ENCODE measurements around the gene ZDHHC5. TPM values are rescaled to one million over a fixed set of nuclear protein-coding genes. Genes with fewer than 3 reads are reported as not detected.

The ZDHHC5 gene
- polyA plus RNA-seq, 2 of the 4 experiments (the other 2 are of a cell fraction), result 44.1 to 63.8 TPM

DNA sequence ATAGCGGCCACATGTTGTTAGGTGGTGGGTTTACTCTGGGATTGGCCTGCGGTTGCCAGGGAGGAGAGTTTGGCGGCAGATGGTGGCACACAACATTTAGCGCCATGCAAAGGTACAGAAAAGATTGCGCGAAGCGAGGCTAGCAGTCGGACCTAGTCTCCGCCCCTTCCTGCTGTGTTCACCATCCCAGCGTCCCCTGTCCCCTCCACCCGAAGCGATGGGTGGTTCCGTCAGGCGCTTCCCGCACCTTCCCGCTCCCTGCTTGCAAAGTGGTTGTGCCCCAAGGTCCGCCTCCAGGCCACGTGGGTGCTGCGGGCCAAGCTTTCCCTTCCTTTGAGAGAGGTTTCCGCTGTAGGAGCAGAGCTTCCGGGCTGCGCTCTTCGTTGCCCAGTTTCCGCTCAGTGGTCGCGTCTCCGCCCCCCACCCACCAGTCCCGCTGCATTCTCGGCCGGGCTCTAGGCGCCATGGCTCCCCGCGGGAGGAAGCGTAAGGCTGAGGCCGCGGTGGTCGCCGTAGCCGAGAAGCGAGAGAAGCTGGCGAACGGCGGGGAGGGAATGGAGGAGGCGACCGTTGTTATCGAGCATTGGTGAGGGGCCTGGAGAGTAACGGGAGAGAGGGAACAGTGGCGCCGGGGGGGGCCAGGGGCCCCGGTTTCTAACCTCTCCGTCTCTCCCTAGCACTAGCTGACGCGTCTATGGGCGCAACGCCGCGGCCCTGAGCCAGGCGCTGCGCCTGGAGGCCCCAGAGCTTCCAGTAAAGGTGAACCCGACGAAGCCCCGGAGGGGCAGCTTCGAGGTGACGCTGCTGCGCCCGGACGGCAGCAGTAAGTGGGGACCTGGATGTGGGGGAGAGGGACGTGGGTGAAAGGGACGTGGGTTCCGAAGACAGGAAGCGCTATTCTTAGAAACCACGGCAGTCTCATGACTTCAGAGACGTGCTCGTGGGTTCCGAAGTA lies 73.5 kb downstream of the ZDHHC5 start, which contains the start of gene SELENOH:
TSS of gene SELENOH (plus strand) at position 360 of the 955 bp plus-strand sequence. CDS start at position 465, 105 bp downstream.
- CTCF ChIA-PET, result interaction anchor here (0.6 to 2.9 kb wide), 4 partner anchors 10 to 60 kb away, joined by 3 to 24 read pairs (median 12); partner anchors contain the start of gene BTBD18
- DNase-seq (ENCODE audit: low read depth in 1 of 2, low spot score in 1 of 2), result peak; percentile 94 to 98
- H3K4me2 ChIP-seq, result peak within 1 kb of the TSS; percentile 88
- ATAC-seq, result peak; percentile 97 to 98
- 2% methylated on average over 45 of the region's 75 CpGs for WGBS (ENCODE audit: missing lambda C conversion rate)
- no peaks in the 10 kb centered on the region for H3K9me3 ChIP-seq
- POLR2A ChIA-PET, result interaction anchor here (0.6 to 2.3 kb wide), 18 partner anchors 10 to 416 kb away, joined by 3 to 23 read pairs (median 4); partner anchors contain the start of genes BTBD18, CTNND1, MED19 and SSRP1
- H3K27ac ChIP-seq, result peak within 1 kb of the TSS; percentile 90 to 95
- peak within 1 kb of the TSS; percentile 88 for H3K4me3 ChIP-seq
- peaks cover 14% of the 10 kb centered on the region for H3K4me1 ChIP-seq
- FAIRE-seq, result peak; percentile 73
- TF ChIP-seq KDM1A (IDR thresholded peaks at IDR 0.05; ENCODE audit: low read depth) (no peak), HDAC2 (IDR thresholded peaks at IDR 0.05) (0 out of 2 replicates have a peak, but pooled peaks have one; percentile 35), RFX5 (IDR thresholded peaks at IDR 0.05) (peak; percentile 92), CHD2 (IDR thresholded peaks at IDR 0.05; ENCODE audit: low read length, partially characterized antibody) (peak; percentile 33), FOSB (CRISPR knock-in tag; IDR thresholded peaks at IDR 0.05) (peak; percentile 84), MYC (IDR thresholded peaks at IDR 0.05; ENCODE audit: borderline replicate concordance, low read length) (peak; percentile 98), EHF (CRISPR knock-in tag; IDR thresholded peaks at IDR 0.05) (no peak), ZFP36 (IDR thresholded peaks at IDR 0.05; ENCODE audit: borderline replicate concordance, partially characterized antibody) (no peak), FOXS1 (CRISPR knock-in tag; IDR thresholded peaks at IDR 0.05) (no peak), GATA3 (IDR thresholded peaks at IDR 0.05; ENCODE audit: borderline replicate concordance) (peak; percentile 76), FOSL2 (IDR thresholded peaks at IDR 0.05) (no peak), FOSL2 (CRISPR knock-in tag; IDR thresholded peaks at IDR 0.05) (0 out of 2 replicates have a peak, but pooled peaks have one; percentile 17), POLR2A (IDR thresholded peaks at IDR 0.05; ENCODE audit: low read length) (peak; percentile 53), TP53 (CRISPR knock-in tag; IDR thresholded peaks at IDR 0.05) (no peak), RAD21 (conservative IDR thresholded peaks at IDR 0.05 in 1 of 2, IDR thresholded peaks at IDR 0.05 in 1 of 2) (peak in 1 of 2 experiments; percentile 18; a peak in 2 of 5 replicates), NPAS2 (CRISPR knock-in tag; IDR thresholded peaks at IDR 0.05; ENCODE audit: borderline replicate concordance) (no peak), ZSCAN20 (CRISPR knock-in tag; IDR thresholded peaks at IDR 0.05) (no peak), HEYL (CRISPR knock-in tag; IDR thresholded peaks at IDR 0.05) (no peak), TFCP2L1 (CRISPR knock-in tag; IDR thresholded peaks at IDR 0.05) (peak; percentile 93), NR3C1 (IDR thresholded peaks at IDR 0.05) (no peak), USF2 (IDR thresholded peaks at IDR 0.05) (peak; percentile 89), PBX3 (IDR thresholded peaks at IDR 0.05) (peak; percentile 66; the same call in 1 of the 2 replicates), JUN (IDR thresholded peaks at IDR 0.05) (peak; percentile 82 to 97), MAX (IDR thresholded peaks at IDR 0.05) (peak; percentile 98), ATOH8 (CRISPR knock-in tag; IDR thresholded peaks at IDR 0.05; ENCODE audit: low read depth) (no peak), PHF8 (IDR thresholded peaks at IDR 0.05; ENCODE audit: borderline replicate concordance, low read depth) (peak; percentile 73; the same call in 1 of the 2 replicates), CBX8 (IDR thresholded peaks at IDR 0.05) (no peak), CBX2 (IDR thresholded peaks at IDR 0.05; ENCODE audit: borderline replicate concordance, low read depth) (no peak), RARB (CRISPR knock-in tag; IDR thresholded peaks at IDR 0.05) (no peak; the same call in 1 of the 2 replicates), KDM5A (IDR thresholded peaks at IDR 0.05) (peak; percentile 35), HOXB5 (CRISPR knock-in tag; IDR thresholded peaks at IDR 0.05) (no peak), MAZ (IDR thresholded peaks at IDR 0.05; ENCODE audit: borderline replicate concordance, low read depth, low read length) (0 out of 2 replicates have a peak, but pooled peaks have one; percentile 76)
- TF ChIP-seq, protein P1, sequence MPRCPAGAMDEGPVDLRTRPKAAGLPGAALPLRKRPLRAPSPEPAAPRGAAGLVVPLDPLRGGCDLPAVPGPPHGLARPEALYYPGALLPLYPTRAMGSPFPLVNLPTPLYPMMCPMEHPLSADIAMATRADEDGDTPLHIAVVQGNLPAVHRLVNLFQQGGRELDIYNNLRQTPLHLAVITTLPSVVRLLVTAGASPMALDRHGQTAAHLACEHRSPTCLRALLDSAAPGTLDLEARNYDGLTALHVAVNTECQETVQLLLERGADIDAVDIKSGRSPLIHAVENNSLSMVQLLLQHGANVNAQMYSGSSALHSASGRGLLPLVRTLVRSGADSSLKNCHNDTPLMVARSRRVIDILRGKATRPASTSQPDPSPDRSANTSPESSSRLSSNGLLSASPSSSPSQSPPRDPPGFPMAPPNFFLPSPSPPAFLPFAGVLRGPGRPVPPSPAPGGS (IDR thresholded peaks at IDR 0.05), result peak; percentile 67; the same call in 1 of the 3 replicates
- TF ChIP-seq, protein P2, sequence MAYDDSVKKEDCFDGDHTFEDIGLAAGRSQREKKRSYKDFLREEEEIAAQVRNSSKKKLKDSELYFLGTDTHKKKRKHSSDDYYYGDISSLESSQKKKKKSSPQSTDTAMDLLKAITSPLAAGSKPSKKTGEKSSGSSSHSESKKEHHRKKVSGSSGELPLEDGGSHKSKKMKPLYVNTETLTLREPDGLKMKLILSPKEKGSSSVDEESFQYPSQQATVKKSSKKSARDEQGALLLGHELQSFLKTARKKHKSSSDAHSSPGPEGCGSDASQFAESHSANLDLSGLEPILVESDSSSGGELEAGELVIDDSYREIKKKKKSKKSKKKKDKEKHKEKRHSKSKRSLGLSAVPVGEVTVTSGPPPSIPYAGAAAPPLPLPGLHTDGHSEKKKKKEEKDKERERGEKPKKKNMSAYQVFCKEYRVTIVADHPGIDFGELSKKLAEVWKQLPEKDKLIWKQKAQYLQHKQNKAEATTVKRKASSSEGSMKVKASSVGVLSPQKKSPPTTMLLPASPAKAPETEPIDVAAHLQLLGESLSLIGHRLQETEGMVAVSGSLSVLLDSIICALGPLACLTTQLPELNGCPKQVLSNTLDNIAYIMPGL (CRISPR knock-in tag; IDR thresholded peaks at IDR 0.05; ENCODE audit: borderline replicate concordance), result no peak
- TF ChIP-seq, protein P3, sequence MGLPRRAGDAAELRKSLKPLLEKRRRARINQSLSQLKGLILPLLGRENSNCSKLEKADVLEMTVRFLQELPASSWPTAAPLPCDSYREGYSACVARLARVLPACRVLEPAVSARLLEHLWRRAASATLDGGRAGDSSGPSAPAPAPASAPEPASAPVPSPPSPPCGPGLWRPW (IDR thresholded peaks at IDR 0.05), result no peak
